ENCODE results near the gene GMDS.

DNA sequence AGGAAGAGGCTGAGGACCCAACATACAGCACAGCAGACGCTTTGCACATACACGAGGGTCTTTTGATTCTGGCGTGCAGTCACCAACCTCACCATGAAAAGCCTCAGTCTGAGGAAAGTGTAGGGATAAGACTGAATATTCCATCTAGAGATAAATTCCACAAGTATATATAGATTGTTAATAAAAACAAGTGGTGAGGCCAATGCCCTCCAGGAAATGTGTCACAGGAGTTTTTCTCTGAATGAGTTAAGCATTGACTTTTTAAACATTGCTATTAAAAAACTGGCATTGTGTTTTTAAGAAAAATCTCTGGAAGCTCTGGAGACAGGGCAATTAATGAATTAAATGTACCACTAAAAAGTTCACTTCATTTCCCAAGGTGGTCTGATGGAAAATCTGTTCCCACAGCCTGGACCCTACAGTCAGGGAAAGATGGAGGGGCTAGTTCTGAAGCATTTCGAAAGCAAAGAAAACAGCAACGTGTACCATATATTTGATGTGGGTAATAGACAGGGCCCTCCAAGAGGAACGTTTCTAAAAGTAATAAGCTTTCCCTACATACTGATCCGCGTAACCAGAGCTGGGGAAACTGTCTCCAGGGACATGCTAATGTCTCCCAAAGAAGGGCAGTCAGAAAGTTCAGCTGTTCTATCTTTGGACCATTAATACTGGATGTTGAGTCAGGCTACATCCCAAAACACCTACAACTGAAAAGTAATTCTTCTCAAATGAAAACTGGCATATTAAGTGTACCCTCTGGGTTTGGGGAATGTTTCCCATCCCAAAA lies 334.6 kb downstream of the GMDS start:
- TF ChIP-seq, protein P1, sequence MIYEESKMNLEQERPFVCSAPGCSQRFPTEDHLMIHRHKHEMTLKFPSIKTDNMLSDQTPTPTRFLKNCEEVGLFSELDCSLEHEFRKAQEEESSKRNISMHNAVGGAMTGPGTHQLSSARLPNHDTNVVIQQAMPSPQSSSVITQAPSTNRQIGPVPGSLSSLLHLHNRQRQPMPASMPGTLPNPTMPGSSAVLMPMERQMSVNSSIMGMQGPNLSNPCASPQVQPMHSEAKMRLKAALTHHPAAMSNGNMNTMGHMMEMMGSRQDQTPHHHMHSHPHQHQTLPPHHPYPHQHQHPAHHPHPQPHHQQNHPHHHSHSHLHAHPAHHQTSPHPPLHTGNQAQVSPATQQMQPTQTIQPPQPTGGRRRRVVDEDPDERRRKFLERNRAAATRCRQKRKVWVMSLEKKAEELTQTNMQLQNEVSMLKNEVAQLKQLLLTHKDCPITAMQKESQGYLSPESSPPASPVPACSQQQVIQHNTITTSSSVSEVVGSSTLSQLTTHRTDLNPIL (CRISPR knock-in tag; IDR thresholded peaks at IDR 0.05; ENCODE audit: low read depth), result no peak
- no peak for TF ChIP-seq CSDC2 (CRISPR knock-in tag; IDR thresholded peaks at IDR 0.05)
- TF ChIP-seq TOX (CRISPR knock-in tag; IDR thresholded peaks at IDR 0.05; ENCODE audit: borderline replicate concordance), result no peak
- TF ChIP-seq ZNF70 (CRISPR knock-in tag; IDR thresholded peaks at IDR 0.05), result no peak
- TF ChIP-seq ZC3H10 (CRISPR knock-in tag; IDR thresholded peaks at IDR 0.05), result no peak
- TF ChIP-seq ZNF565 (CRISPR knock-in tag; conservative IDR thresholded peaks at IDR 0.05; ENCODE audit: low read depth), result no peak
- no peak for TF ChIP-seq ZFP3 (CRISPR knock-in tag; IDR thresholded peaks at IDR 0.05)
- TF ChIP-seq PPARA (CRISPR knock-in tag; IDR thresholded peaks at IDR 0.05; ENCODE audit: borderline replicate concordance), result no peak
- TF ChIP-seq ARNTL (CRISPR knock-in tag; IDR thresholded peaks at IDR 0.05; ENCODE audit: borderline replicate concordance, low read depth), result no peak
- no peak for TF ChIP-seq ESRRG (CRISPR knock-in tag; IDR thresholded peaks at IDR 0.05)
- TF ChIP-seq, protein P2, sequence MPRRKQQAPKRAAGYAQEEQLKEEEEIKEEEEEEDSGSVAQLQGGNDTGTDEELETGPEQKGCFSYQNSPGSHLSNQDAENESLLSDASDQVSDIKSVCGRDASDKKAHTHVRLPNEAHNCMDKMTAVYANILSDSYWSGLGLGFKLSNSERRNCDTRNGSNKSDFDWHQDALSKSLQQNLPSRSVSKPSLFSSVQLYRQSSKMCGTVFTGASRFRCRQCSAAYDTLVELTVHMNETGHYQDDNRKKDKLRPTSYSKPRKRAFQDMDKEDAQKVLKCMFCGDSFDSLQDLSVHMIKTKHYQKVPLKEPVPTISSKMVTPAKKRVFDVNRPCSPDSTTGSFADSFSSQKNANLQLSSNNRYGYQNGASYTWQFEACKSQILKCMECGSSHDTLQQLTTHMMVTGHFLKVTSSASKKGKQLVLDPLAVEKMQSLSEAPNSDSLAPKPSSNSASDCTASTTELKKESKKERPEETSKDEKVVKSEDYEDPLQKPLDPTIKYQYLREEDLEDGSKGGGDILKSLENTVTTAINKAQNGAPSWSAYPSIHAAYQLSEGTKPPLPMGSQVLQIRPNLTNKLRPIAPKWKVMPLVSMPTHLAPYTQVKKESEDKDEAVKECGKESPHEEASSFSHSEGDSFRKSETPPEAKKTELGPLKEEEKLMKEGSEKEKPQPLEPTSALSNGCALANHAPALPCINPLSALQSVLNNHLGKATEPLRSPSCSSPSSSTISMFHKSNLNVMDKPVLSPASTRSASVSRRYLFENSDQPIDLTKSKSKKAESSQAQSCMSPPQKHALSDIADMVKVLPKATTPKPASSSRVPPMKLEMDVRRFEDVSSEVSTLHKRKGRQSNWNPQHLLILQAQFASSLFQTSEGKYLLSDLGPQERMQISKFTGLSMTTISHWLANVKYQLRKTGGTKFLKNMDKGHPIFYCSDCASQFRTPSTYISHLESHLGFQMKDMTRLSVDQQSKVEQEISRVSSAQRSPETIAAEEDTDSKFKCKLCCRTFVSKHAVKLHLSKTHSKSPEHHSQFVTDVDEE (CRISPR knock-in tag; IDR thresholded peaks at IDR 0.05), result no peak
- no peak for TF ChIP-seq ZNF8 (CRISPR knock-in tag; IDR thresholded peaks at IDR 0.05)
- TF ChIP-seq, protein P3, sequence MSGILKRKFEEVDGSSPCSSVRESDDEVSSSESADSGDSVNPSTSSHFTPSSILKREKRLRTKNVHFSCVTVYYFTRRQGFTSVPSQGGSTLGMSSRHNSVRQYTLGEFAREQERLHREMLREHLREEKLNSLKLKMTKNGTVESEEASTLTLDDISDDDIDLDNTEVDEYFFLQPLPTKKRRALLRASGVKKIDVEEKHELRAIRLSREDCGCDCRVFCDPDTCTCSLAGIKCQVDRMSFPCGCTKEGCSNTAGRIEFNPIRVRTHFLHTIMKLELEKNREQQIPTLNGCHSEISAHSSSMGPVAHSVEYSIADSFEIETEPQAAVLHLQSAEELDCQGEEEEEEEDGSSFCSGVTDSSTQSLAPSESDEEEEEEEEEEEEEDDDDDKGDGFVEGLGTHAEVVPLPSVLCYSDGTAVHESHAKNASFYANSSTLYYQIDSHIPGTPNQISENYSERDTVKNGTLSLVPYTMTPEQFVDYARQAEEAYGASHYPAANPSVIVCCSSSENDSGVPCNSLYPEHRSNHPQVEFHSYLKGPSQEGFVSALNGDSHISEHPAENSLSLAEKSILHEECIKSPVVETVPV (CRISPR knock-in tag; IDR thresholded peaks at IDR 0.05), result no peak

Measured in SK-N-SH treated with all-trans-retinoic acid at 6 μM for 48 hours (cell line).